Stimulated activated CD8-positive, alpha-beta memory T cell treated with anti-CD3 and anti-CD28 coated beads, Interleukin-4, amount 100 ng/mL, for 4 hours (primary cell): Measurements from ENCODE around the gene MNX1.

Experiments
- DNase-seq, 2 donors: peaks; one replicate each; pipeline ENCODE4 v3.0.0-alpha.2; 2020; ENCODE audit warnings: low read depth in 2 of 2, low spot score in 1 of 2

The MNX1 gene

DNA sequence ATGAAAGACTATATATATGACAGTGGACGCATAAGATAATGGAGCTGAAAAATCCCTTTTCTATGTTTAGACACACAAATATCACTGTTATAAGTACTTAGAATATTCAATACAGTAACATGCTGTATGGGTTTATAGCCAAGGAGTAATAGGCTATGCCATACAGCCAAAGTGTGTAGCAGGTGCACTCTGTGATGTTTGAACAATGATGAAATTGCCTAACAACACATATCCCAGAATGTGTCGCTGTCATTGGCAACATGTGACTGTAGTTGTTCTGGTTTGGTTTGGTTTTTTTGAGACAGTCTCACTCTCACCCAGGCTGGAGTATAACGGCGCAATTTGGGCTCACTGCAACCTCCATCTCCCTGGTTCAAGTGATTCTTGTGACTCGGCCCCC is 34.8 kb downstream of the MNX1 start:
- DNase-seq = no peak

DNA sequence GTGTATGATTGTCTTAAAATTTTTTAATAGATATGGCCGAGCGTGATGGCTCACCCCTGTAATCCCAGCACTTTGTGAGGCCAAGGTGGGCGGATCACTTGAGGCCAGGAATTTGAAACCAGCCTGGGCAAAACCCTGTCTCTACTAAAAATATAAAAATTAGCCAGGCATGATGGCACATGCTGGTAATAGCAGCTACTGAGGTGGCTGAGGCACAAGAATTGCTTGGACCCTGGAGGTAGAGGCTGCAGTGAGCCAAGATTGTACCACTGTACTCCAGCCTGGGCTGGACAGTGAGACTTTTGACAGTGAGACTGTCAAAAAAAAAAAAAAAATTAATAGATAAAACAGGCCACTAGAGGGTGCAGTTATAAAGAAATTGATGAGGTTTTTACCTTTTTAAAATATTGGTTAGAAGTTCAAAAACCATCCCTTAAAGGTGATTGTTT is 40.5 kb downstream of the MNX1 start:
- DNase-seq = no peak

DNA sequence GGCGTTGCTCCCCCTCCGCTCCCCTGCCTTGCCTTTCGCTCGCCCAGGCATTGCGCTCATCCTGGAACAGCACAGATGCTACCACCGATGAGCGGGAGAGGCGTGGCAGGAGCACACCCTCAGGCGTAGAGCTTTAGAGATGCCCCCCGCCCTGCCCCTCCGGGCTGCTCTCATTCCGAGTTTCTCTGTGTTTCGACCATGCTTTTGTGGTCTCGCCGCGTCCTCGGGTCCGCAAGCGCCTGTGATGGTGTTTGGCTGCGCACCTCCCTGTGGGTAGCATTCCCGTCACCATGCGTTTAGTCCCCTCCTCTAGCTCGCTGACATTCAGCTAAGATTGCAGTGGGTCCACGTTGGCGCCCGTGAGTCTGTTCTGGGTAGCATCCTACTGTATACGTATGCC is 42.3 kb downstream of the MNX1 start:
- DNase-seq = no peak

DNA sequence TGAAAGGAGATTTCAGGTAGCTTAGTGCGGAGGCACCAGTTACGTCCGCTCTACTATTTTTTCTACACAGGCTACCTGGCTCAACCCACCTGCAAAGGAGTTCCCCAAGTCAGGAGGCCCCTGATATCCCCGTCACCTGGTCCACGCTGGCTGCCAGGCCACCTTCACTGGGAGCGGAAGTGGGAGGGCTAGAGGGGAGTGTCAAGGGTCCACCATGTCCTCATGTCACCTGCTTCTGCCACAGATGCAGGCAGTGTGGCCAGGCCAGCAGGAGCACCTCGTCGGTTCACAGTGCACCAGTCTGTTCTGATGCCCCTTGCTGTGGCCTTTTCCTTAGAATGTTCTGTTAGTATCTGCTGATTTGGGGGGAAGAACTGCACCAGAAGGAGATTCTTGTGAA is 44.1 kb downstream of the MNX1 start:
- DNase-seq = no peak

DNA sequence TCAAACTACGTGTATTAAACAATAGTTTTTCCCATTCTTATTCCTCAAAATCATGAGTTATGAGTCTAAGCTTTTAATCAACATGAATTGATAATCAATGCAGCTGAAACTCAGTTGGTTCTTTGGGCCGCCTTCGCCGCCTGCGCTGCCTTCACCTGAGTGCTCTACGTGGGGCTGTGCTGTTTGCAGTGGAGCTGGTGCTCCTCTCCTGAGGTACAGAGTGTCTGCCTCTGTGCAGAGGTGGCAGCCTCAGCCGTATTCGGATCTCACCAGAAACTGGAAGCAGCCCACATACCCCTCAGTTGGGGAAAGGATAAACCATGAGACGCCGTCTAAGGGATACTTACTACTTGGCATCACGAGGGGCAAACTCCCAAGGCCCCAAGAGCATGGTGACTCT is 45.5 kb downstream of the MNX1 start:
- DNase-seq = no peak

DNA sequence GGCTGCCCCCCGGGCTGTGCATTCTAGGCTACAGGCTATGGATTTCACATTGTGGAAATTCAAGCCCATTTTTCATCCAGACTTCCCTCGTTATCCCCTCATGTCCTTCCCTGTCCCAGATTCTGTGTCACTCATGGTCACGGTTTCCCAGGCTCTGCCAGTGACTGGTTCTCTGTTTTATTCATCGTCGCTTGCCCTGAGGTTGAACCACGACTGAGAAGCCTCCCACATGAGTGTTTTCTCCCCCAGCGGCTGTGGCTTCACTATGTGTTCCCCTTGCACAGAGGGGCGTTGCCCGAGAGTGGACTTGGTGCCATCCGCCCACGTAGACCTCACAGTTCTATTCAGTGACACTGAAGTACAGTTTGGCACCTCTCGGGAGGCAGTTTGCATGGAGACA is 47.0 kb downstream of the MNX1 start:
- no peak for DNase-seq

DNA sequence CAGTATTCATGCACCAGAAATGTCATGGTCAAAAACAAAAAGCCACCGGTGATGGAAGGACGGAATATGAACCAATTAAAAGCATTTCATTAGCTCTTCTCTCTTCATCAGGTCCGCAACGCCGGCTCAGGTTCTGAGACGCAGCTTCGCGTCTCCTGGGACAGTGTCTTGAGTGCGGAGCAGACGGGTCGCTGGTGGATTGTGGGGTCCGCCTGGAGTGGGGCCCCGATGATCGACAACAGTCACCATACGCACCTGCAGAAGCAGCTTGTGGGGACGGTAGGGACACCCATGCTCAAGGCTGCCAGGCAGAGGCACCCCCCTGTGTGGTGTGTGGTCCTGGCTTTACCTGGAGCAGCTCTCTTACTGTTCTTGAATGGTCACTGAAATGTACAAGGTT is 47.6 kb downstream of the MNX1 start:
- no peak for DNase-seq

DNA sequence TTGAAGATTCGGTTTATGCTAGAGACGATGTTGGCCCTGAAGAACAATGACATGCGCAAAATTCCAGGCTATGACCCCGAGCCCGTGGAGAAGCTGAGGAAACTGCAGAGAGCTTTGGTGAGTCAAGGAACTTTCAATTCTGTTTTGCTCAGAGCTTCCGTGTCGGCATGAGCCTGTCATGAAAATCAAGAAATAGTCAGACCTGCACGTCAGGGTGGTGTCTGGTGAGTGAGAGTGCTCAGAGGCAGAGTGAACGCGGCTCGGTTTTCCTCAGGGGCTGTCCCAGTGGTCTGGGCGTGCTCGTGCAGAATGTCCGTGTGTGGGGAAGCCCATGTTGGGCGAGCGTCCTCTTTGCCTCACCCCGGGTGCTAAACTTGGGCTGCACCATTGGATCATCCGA is 48.3 kb downstream of the MNX1 start:
- DNase-seq = no peak

DNA sequence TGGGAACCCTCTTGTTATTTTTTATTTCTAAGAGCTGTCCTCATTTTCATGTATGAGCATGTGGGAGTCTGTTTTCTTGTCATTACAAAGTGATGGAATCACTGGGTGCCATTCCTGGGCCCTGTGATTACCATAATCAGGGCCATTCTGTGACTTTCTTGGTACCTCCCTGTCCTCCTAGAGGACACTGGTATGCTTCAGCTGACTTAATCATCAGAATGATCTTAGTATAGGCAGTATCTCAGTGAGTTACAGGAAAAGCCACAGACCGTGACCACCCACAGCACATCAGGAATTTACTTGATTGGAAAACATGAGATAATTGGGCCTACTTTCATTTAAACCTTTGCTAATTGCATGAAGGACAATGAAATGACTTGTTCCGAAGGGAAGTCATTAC is 53.7 kb downstream of the MNX1 start:
- DNase-seq = no peak

DNA sequence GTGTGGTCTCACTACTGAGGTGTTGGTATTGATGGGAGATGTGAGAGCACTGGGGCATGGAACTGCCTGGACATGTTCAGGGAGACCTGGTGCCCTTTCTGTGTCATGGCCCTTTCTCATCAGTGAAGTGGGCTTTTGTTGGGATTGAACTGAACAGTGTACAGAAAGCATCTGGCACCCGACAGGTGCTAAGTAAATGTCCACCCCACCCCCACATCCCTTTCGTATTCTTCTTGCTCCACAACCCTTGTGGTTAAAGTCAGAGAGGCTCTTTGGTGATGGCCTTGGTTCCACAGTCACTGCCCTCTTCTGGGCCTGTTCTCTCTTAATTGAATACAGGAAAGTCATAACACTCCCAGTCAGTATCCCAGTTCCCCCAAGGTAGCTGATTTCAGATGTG is 55.5 kb downstream of the MNX1 start:
- DNase-seq = no peak
